ENCODE measurements around the gene RNFT2. TPM values are rescaled to one million over a fixed set of nuclear protein-coding genes. Genes with fewer than 3 reads are reported as not detected.
"Not testable (repeated sequence)": the region's sequence is repeated elsewhere in the genome, so short reads cannot be mapped to it uniquely, and the experiment has no call there.

Gene RNFT2
- total RNA-seq, 1 experiment from 2014 or later, result 34.9 TPM

DNA sequence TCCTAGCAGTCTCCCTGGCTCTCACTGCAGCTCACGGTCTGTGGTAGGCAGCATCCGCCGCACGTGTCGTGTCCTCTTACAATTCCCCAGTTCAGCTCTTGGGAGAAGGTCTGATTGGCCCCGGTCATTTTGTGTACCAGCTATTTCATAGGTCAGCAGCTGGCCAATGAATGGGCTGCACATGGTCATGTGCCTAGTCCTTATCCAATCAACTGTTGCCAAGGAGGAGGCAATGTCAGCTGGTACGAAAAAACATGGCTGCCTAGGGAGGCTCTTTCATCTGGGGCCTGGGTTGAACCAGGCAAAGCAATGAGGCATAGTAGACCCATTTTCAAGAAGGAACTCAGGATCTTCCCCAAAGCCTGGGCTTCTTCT lies 46.1 kb downstream of the RNFT2 start (continued):
- TF ChIP-seq, protein P1, sequence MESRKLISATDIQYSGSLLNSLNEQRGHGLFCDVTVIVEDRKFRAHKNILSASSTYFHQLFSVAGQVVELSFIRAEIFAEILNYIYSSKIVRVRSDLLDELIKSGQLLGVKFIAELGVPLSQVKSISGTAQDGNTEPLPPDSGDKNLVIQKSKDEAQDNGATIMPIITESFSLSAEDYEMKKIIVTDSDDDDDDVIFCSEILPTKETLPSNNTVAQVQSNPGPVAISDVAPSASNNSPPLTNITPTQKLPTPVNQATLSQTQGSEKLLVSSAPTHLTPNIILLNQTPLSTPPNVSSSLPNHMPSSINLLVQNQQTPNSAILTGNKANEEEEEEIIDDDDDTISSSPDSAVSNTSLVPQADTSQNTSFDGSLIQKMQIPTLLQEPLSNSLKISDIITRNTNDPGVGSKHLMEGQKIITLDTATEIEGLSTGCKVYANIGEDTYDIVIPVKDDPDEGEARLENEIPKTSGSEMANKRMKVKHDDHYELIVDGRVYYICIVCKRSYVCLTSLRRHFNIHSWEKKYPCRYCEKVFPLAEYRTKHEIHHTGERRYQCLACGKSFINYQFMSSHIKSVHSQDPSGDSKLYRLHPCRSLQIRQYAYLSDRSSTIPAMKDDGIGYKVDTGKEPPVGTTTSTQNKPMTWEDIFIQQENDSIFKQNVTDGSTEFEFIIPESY (IDR thresholded peaks at IDR 0.05; ENCODE audit: extremely low read depth, insufficient replicate concordance, low read length), result no peak
- TF ChIP-seq, protein P2, sequence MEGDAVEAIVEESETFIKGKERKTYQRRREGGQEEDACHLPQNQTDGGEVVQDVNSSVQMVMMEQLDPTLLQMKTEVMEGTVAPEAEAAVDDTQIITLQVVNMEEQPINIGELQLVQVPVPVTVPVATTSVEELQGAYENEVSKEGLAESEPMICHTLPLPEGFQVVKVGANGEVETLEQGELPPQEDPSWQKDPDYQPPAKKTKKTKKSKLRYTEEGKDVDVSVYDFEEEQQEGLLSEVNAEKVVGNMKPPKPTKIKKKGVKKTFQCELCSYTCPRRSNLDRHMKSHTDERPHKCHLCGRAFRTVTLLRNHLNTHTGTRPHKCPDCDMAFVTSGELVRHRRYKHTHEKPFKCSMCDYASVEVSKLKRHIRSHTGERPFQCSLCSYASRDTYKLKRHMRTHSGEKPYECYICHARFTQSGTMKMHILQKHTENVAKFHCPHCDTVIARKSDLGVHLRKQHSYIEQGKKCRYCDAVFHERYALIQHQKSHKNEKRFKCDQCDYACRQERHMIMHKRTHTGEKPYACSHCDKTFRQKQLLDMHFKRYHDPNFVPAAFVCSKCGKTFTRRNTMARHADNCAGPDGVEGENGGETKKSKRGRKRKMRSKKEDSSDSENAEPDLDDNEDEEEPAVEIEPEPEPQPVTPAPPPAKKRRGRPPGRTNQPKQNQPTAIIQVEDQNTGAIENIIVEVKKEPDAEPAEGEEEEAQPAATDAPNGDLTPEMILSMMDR (IDR thresholded peaks at IDR 0.05 in 2 of 3, conservative IDR thresholded peaks at IDR 0.05 in 1 of 3; ENCODE audit: borderline replicate concordance in 1 of 3, insufficient read depth in 1 of 3, low read depth in 2 of 3, low read length in 2 of 3), result no peak
- TF ChIP-seq SIN3A (IDR thresholded peaks at IDR 0.05; ENCODE audit: low read depth) (no peak), CBX3 (IDR thresholded peaks at IDR 0.05; ENCODE audit: low read depth) (no peak), JUND (IDR thresholded peaks at IDR 0.05) (no peak), FOSL1 (IDR thresholded peaks at IDR 0.05; ENCODE audit: low read depth) (no peak), SP1 (IDR thresholded peaks at IDR 0.05; ENCODE audit: low read depth) (no peak), SRF (IDR thresholded peaks at IDR 0.05; ENCODE audit: low read depth) (no peak)

- H4K20me1 ChIP-seq (ENCODE audit: insufficient read depth); ATAC-seq; POLR2A ChIA-PET; H3K27ac ChIP-seq (ENCODE audit: low read depth, low read length); H3K36me3 ChIP-seq (ENCODE audit: control insufficient read depth in 1 of 2, insufficient read depth in 2 of 2, low read length in 2 of 2); H2AFZ ChIP-seq (ENCODE audit: low read depth, low read length, poor library complexity, severe bottlenecking); H3K79me2 ChIP-seq (ENCODE audit: insufficient read depth, low read length); RAD21 ChIA-PET (ENCODE audit: low non-redundant PET in 1 of 2, low total read pairs in 2 of 2, uncharacterized antibody in 2 of 2, unreplicated experiment in 2 of 2); DNase-seq (ENCODE audit: low read depth, low spot score); BruUV-seq (replicated peaks); H3K4me3 ChIP-seq (replicated peaks in 1 of 2; ENCODE audit: low read depth in 1 of 2, low read length in 2 of 2); H3K4me1 ChIP-seq (ENCODE audit: control insufficient read depth in 1 of 2, insufficient read depth in 2 of 2, low read length in 2 of 2); H3K9me2 ChIP-seq (ENCODE audit: insufficient read depth); intact Hi-C loops (cut with micrococcal nuclease); H3K27me3 ChIP-seq (ENCODE audit: insufficient read depth, low read length); H3K9me3 ChIP-seq (ENCODE audit: control insufficient read depth in 1 of 2, insufficient read depth in 1 of 2, low read depth in 1 of 2, low read length in 2 of 2); H3K4me2 ChIP-seq (ENCODE audit: low read length); CTCF ChIA-PET; H3K9ac ChIP-seq (ENCODE audit: low read length): not testable (repeated sequence)
Measured at GRCh38 chr12:116789562-116789961, 51.4 kb downstream of the RNFT2 start.

Measured in HCT116 (cell line).